Stimulated activated CD4-positive, alpha-beta T cell treated with anti-CD3 and anti-CD28 coated beads, TNF-alpha, amount 100 ng/mL, for 4 hours (primary cell): ENCODE data around the gene SEC14L2.

ENCODE experiments used
- DNase-seq, 3 experiments: peaks; one replicate each; pipeline ENCODE4 v3.0.0-alpha.2; 2020; ENCODE audit warnings: low read depth in 3 of 3

The SEC14L2 gene

GRCh38 chr22:30404307-30404706 is 7.5 kb downstream of the SEC14L2 start:
- no peak for DNase-seq

DNA sequence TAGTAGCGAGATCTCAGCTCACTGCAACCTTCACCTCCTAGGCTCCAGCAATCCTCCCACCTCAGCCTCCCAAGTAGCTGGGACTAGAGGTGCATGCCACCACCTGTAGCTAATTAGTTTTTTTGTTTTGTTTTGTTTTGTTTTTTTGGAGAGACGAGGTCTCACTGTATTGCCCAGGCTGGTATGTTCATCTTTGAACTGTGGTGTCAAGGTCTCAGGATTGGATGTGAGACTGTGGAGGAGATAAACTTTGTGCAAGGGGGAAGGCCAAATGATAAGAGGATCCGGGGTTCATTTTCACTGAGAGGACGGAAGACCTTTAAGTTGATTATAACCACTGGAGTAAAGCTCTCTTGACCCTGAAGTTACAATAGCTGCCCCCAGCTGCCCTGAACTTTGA is 8.9 kb downstream of the SEC14L2 start:
- DNase-seq: no peak

DNA sequence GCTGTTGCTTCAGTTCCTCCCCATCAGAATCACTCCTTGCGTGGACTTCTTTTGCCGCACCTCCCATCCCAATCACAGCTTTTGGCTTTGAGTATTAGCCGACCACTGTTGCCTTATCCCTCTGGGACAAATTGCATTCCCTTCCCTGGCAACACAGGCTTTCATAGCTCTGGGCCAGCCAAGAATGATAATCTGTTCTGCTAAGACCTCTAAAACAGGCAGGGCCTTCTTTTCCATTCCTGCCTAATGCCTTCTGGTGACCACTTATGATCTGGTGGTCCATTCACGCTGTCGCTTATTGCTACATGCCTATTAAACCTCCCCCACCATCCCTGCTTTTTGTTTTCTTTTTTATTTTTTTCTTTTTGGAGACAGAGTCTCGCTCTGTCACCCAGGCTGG is 9.6 kb downstream of the SEC14L2 start:
- no peak for DNase-seq

- DNase-seq: no peak
Observed at GRCh38 chr22:30408388-30409102, 11.7 kb downstream of the SEC14L2 start.

GRCh38 chr22:30411780-30412179 is 15.0 kb downstream of the SEC14L2 start:
- no peak for DNase-seq

- DNase-seq: no peak
Observed at GRCh38 chr22:30413001-30413400, 16.2 kb downstream of the SEC14L2 start.

GRCh38 chr22:30413745-30414524 is 17.1 kb downstream of the SEC14L2 start:
- no peak for DNase-seq

- no peak for DNase-seq
Observed at GRCh38 chr22:30414525-30415047, 17.8 kb downstream of the SEC14L2 start.

DNA sequence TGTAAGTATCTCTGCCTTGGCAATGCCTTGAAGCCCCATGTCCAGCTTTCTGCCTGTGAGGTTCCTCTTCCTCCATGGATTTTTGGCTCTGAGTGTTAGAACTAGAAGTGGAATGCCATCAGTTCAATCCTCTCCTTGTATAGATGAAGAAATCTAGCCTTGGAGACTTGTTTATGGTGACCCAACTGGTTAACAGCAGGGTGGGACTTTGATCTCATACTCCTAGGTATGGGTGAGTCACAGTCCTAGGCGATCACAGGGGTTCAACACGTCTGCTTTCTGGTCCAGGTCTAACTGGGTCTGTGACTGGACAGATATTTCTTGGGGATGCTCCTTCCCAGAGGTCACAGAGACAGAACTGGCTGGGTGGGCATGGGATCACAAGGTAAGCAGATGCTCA is 19.6 kb downstream of the SEC14L2 start:
- DNase-seq: no peak

DNA sequence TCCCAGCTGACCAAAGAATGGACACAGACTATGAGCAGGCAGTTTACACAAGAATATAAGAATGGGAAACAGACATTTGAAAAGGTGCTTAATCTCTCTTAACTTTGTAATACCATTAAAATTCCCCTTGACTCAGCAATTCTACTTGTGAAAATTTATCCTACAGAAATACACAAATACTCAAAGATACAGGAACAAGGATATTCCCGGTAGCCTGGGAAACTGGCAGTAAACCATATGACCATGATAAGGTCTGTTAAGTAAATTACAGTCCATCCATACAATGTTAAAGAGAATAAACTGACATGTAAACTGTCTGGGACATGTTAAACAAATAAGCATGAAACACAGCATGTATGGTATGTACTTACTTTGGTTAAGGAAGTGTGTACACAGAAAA is 20.0 kb downstream of the SEC14L2 start:
- DNase-seq: no peak

DNA sequence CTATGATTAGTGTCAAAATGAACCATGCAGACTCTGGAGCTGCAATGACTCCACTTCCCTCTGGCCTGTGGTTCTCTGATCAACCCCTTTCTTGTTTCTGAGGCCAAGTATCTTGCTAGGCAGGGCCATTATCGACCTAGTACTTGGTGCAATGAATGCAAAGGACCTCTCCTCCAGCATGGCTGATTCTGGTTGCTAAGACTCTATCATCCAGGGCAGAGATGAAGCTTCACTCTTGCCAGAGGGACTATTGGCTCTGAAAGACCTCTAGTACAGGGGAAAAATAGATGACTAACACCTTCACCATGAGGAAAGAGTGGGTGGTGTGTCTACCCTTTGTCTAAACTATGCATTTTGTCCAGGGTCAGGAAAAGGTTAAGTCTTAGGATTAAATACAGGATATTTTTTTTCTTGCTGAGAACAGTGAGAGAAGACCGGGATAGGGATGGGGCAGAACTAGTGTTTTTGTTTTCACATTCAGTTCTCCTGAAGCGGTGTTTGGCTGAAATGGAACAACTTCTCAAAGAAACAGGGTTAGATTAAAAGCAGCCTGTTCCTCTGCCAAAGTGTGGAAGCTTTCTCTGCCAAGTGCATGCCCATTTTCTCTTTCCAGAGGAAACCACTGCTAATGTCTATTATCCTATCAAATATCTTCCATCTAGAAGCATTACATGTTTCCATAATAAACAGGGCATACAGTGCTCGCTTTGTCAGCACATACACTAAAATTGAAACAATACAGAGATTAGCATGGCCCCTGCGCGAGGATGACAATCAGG is 23.7 kb downstream of the SEC14L2 start:
- DNase-seq: no peak

DNA sequence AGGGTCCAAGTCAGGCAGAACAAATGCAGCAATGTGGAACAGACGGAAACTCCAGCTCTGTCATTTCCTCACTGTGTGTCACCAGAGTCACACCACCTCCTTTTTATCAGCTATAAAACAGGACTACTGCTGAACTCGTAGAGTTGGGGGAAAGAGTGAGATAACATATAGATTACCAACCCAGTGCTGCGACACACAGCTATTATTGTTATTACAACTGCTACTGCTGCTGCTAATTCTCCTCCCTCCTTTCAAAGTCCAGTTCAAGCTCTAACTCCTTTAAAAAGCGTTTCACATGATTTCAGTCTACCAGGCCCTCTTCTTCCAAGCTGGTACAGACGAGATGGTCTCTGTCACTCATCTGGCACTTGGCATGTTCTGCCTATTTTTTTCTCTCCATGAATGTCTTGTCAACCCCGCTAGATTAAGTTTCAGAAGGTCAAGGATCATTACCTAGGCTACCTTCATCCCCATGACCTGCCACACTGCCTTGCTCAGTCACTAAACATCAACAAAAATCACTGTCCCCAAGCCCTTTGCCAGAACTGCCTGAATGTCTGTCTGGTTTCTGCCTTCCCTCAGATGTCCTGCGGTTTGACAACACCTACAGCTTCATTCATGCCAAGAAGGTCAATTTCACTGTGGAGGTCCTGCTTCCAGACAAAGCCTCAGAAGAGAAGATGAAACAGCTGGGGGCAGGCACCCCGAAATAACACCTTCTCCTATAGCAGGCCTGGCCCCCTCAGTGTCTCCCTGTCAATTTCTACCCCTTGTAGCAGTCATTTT is 25.1 kb downstream of the SEC14L2 start:
- no peak for DNase-seq

DNA sequence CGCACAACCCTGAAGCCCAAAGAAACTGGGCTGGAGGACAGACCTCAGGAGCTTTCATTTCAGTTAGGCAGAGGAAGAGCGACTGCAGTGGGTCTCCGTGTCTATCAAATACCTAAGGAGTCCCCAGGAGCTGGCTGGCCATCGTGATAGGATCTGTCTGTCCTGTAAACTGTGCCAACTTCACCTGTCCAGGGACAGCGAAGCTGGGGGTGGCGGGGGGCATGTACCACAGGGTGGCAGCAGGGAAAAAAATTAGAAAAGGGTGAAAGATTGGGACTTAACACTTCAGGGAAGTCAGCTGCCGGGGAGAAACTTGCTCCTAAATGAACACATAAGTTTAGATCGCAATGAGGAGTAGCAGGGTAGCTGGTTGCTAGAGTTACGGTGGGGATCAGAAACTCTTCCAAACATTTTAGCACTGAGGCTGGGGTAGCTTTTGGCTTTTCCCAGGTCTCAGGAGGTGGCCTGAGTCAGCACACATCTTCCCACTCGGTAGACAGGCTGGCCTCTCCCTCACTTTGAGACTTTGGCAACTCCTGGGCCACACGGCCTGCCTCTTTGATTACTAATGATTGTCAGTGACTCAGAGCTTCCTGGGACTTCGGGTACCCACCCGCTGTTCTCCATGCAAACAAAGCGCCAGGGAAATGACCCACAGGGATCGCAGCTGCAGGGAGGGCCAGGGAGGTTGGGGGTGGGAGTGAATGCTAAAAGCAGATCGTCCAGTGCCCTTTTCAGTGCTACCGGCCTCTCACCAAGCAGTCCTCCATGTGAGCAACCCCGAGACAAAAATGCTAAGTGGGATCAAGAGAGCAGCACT is 25.9 kb downstream of the SEC14L2 start:
- DNase-seq: no peak

- DNase-seq: peak in 2 of 3 experiments; percentile 13 to 16
Observed at GRCh38 chr22:30423301-30423958, 26.6 kb downstream of the SEC14L2 start.

GRCh38 chr22:30423959-30424533 is 27.2 kb downstream of the SEC14L2 start:
- peak; percentile 90 to 97 (median 93) for DNase-seq

GRCh38 chr22:30424534-30425326 is 27.9 kb downstream of the SEC14L2 start:
- DNase-seq: no peak

DNA sequence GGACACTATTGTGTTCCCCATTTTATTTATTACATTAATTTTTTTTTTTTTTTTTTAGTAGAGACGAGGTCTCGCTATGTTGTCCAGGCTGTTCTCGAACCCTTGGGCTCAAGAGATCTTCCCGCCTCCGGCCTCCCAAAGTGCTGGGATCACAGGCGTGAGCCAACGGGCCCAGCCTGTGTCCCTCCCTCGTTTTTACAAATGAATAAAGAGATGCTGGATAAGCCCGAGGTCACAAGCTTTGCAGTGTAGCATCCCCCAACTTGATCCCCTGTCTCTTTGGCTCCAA is 28.5 kb downstream of the SEC14L2 start:
- no peak for DNase-seq

GRCh38 chr22:30425616-30426387 is 29.0 kb downstream of the SEC14L2 start, which contains the start of gene MTFP1:
Gene MTFP1 (plus strand): TSS chr22:30425768. CDS start chr22:30425880, 112 bp downstream.
- DNase-seq: peak; percentile 15 to 42 (median 33)
